GM19463 (cell line): ENCODE data around the gene PAQR8.
"Not testable (repeated sequence)": the region's sequence is repeated elsewhere in the genome, so short reads cannot be mapped to it uniquely, and the experiment has no call there.

Source experiments
- ATAC-seq: cut with Tn5 transposase; IDR thresholded peaks from one replicate; pipeline ENCODE4 v1.9.1; 2021; ENCODE audit warnings: mild to moderate bottlenecking, moderate library complexity; ENCODE audit not compliant: unreplicated experiment

PAQR8 gene

GRCh38 chr6:52405243-52405642 lies 43.3 kb downstream of the PAQR8 start:
- ATAC-seq: no peak

GRCh38 chr6:52407467-52407866 lies 45.5 kb downstream of the PAQR8 start:
- peak; percentile 74 for ATAC-seq

GRCh38 chr6:52409499-52409898 lies 47.5 kb downstream of the PAQR8 start:
- ATAC-seq: no peak

- no peak for ATAC-seq
These were observed 49.0 kb downstream of the PAQR8 start for GRCh38 chr6:52410979-52411378.

GRCh38 chr6:52411911-52412310 lies 50.0 kb downstream of the PAQR8 start:
- ATAC-seq: no peak

- no peak for ATAC-seq
These were observed 53.4 kb downstream of the PAQR8 start for GRCh38 chr6:52415333-52415732.

- no peak for ATAC-seq
These were observed 54.1 kb downstream of the PAQR8 start for GRCh38 chr6:52415917-52416628.

GRCh38 chr6:52416629-52417151 lies 54.7 kb downstream of the PAQR8 start:
- ATAC-seq: no peak

- ATAC-seq: no peak
These were observed 55.7 kb downstream of the PAQR8 start for GRCh38 chr6:52417675-52418111.

- no peak for ATAC-seq
These were observed 56.7 kb downstream of the PAQR8 start for GRCh38 chr6:52418606-52419005.

GRCh38 chr6:52419809-52420667 lies 58.1 kb downstream of the PAQR8 start, which contains the start of gene EFHC1:
Gene EFHC1, plus strand, starts transcription at chr6:52420342. Its CDS starts 69 bp downstream, at chr6:52420411.
- ATAC-seq: peak; percentile 94

GRCh38 chr6:52420668-52421358 lies 58.9 kb downstream of the PAQR8 start:
- ATAC-seq: no peak

- ATAC-seq: no peak
These were observed 60.2 kb downstream of the PAQR8 start for GRCh38 chr6:52422156-52422555.

- ATAC-seq: no peak
These were observed 61.5 kb downstream of the PAQR8 start for GRCh38 chr6:52423448-52423847.

- no peak for ATAC-seq
These were observed 62.0 kb downstream of the PAQR8 start for GRCh38 chr6:52423971-52424381.

- ATAC-seq: no peak
These were observed 62.6 kb downstream of the PAQR8 start for GRCh38 chr6:52424513-52424912.

- no peak for ATAC-seq
These were observed 64.7 kb downstream of the PAQR8 start for GRCh38 chr6:52426667-52427066.

- not testable (repeated sequence) for ATAC-seq
These were observed 71.3 kb downstream of the PAQR8 start for GRCh38 chr6:52433294-52433693.

- ATAC-seq: no peak
These were observed 73.4 kb downstream of the PAQR8 start for GRCh38 chr6:52435345-52435744.

GRCh38 chr6:52438926-52439325 lies 77.0 kb downstream of the PAQR8 start:
- no peak for ATAC-seq

- no peak for ATAC-seq
These were observed 92.6 kb downstream of the PAQR8 start for GRCh38 chr6:52454556-52454955.
